HG03432 (cell line): ENCODE results near the gene ARL2BP.
"Not testable (repeated sequence)": the region's sequence is repeated elsewhere in the genome, so short reads cannot be mapped to it uniquely, and the experiment has no call there.

Experiments
- ATAC-seq: cut with Tn5 transposase; IDR thresholded peaks from one replicate; pipeline ENCODE4 v1.9.1; 2021; ENCODE audit warnings: mild to moderate bottlenecking, moderate library complexity; ENCODE audit not compliant: unreplicated experiment

Gene ARL2BP

DNA sequence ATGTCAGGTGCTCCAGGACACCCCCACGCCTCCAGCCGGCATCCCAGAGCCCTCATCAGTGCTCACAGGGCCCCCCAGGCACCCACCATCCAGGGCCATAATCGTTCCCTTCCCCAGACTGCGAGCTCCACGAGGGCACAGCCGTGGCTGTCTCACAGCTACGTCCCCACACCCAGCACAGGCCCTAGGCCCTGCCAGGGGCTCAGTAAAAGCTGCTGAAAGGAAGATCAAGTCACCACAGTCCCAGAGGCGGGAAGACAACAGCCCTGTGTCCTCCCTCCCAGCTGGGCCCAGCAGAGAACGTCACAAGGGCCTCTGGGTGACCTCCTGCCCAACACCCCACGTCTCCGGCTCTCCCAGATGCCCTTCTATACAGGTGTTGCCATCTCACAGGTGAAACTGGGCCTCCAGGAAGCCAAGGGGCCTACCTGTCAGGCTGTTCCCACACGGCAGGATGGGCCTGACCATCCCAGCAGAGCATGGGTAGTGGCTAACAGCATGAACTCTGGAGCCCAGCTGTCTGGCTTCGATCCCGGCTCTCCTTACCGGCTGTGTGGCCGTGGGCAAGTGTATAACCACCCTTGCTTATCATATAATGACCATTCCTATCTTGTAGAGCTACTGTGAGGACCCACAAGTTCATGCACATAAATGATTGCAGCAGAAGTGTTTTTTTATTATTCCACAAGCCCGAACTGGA is 17.9 kb downstream of the ARL2BP start:
- ATAC-seq, result no peak

DNA sequence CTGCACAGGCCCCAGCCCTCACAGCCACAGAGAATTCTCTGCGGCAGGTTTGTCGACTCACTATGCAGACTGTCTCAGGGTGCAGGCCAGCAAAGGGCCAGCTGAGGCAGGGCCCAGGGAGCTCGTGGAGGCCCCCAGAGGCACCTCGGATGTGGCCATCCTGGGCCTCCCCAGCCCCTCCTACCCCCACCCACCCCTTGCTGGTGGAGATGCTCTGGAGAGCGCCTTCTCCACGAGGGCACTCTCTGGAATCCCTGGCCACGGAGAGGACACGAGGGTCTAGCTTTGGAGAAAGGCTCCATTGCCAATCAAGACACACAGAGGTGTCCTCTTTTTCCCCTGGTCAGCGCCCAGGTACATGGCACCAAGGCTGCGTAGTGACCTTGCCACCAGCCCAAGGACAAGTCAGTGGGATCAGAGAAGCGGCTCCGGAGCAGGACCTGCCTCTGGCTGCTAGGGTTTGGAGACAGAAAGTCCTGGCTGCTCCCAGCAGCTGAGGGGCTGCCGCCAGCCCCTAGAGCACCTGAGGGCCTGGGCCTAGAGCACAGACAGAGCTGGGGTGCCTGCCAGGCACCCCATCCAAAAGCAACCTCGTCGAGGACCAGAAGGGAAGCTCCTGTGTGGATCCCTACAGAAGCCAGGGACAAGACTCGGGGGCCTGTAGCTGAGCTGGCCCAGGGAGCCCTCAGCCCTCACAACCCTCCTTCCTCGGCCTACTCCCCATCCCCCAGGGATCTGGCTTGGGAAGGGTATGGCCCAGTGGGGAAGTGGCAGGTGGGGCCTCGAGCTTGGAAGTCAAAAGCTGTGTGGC is 18.7 kb downstream of the ARL2BP start:
- ATAC-seq, result no peak

DNA sequence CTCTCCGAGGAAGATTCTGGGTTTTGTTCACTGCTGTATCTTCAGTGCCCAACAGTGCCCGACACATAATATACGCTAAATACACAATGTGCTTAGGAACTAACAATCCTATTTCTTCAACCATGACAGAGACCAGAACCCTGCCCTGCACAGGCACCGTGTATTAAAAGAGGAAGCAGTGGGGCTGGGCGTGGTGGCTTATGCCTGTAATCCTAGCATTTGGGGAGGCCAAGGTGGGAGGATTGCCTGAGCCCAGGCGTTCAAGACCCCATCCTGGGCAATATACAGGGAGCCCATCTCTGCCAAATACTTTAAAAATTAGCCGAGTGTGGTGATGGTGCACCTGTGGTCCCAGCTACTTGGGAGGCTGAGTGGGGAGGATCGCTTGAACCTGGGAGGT is 19.3 kb downstream of the ARL2BP start:
- ATAC-seq, result no peak

DNA sequence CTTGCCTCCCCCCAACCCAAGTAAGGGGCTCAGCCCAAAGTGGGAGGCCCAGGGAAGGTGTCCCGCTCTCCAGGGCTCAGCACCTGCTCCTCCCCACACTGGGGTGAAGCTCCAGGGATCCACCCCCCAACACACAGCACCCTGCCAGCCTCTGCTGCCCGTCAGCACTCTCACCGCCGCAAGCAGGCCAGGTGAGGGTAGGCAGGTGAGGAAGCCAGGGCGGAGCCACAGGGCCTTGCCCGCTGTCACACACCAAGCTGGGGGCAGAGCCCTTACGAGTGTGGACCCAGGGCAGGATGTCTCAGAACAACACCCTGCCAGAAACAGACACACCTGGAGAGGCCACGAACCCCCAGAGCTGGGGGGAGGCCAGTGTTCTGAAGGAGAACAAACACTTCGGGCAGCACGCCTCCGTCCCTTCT is 19.9 kb downstream of the ARL2BP start:
- no peak for ATAC-seq

DNA sequence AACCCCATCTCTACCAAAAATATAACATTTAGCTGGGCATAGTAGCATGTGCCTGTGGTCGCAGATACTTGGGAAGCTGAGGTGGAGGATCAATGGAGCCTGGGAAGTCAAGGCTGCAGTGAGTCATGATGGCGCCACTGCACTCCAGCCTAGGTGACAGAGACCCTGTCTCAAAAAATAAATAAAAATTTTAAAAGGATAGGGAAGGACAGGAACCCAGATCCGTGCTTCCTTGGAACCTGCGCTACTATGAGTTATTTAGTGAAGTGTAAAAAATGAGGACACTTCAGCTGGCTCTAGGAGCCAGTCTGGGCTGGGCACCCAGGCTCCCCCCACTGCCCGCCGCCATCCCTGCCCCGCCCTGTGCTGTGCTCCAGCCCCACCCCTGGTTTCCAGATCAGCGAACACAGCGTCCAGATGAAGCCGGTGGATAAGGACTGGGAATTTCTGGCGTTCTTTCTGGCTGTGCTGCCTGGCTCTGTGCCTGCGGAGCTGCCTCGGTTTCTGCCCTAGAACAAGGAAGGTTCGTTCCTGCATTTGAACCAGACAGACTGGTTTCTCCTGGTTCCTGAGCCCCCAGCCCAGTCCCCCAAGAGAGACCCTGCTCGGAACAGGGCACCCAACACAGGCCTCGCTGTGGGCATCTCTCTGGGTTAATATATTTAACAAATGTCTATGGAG is 20.9 kb downstream of the ARL2BP start:
- ATAC-seq, result no peak

DNA sequence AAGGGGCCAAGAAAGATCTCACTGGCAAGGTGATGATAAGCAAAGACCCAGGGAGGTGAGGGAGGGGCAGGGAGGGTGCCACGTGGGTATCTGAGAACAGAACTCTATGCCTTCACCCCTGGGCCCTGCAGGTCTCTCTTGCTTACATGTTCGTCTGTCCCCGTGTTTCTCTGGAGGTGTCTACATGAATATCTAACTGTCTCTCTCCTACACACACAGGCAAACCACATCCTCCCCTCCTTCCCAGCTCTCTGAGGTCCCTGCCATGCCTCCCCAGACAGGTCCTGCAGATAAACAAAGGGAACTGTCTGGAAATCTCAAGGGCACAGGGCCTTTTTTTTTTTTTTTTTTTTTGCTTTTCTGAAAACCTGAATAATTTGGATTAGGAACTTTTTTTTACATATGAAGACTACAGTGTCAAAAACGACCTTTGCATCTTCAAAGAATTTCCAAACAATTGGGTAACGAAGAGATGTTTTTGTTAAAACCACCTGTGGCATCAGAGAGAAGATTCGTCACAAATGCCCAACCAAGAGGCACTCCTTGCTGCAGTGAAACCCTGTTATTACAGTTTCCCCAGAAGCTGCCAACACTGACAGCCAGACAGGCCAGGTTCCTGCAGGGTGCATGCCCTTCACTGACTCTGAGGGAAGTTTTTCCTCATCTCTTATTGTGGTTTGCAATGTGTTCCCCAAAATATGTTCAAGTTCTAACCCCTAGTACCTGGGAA is 21.6 kb downstream of the ARL2BP start:
- no peak for ATAC-seq

DNA sequence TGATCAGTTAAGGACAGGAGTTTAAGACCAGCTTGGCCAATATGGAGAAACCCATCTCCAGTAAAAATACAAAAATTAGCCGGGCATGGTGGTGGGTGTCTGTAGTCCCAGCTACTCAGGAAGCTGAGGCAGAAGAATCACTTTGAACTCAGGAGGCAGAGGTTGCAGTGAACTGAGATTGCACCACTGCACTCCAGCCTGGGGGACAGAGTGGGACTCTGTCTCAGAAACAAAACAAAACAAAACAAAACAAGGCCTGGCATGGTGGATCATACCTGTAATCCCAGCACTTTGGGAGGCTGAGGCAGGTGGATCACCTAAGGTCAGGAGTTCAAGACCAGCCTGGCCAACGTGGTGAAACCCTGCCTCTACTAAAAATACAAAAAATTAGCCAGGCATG is 22.3 kb downstream of the ARL2BP start:
- ATAC-seq, result not testable (repeated sequence)

DNA sequence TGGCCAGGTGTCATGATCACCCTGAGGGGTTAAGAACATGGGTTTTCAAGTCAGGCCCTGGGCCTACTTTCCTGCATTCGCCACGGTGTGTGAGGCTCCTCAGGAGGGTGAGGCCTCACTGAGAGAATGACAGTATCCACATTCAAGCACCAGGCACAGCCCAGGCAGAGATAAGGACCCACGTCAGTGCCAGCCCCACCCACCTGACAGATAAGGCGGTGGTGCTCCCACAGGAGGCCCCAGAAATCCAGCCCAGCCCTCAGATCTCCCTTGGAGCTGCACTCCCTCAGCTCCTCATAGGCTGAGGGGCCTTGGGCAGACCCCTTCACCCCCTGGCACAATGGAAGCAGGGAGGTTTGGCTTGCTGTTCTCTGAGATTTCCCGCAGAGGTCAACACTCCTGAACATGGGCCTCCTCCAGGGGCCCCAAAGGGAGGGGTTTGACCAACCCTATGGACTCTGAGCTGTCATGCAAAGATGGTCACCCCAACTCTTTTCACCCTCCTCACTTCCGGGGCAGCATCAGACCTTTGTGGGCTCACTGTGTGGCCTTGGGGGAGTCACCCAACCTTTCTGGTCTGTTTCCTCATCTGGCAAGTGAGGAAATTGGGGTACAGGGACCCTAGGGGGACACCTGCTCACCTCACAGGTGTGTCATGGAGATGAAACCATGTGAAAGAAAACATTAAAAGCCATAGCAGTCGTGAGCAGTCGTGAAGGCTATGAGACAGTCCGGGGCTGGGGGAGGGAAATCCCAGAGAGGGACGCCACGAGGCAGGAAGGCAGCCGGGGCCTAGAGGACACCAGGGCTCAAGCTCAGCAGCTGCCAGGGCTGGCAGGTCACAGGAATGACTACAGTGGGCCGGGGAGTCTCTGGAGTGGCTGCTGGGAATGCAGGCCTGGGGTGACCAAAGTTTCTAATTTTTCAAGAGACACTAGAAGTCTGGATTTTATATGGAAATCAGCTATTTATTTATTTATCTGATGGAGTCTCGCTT is 24.0 kb downstream of the ARL2BP start:
- ATAC-seq, result no peak

DNA sequence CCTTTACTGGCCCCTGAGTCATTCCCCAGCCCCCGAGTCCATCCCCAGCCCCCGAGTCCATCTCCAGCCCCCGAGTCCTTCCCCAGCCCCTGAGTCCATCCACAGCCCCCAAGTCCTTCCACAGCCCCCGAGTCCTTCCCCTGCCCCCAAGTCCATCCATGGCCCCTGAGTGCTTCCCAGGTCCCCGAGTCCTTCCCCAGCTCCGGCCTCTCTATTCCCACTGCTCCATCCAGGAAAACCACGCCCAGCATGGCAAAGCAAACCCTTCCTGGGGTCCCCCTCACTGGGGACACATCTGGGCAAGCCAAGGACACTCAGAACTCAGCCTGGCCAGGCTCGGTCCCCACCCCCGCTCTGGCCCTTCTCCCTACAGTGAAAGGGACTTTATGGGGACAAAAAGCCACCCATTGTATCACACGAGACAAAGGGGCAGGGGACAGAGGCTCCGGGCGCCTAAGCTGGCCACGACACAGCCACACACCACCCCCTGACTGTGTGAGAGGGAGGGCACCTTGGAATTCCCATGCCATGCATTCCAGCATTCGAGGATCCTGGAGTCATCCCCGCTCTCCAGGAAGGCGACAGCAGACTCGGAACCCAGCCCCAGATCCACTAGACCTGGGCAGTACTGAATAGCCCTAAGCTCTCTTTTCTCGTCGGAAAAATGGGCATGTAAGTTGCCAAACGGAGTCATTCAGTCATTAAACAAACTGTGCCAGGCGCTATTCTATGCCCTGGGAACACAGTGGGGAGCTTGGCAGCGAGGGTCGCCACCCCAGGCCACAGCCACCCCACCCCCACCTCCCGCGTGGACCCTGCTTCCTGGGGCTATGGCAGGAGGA is 25.4 kb downstream of the ARL2BP start:
- no peak for ATAC-seq

DNA sequence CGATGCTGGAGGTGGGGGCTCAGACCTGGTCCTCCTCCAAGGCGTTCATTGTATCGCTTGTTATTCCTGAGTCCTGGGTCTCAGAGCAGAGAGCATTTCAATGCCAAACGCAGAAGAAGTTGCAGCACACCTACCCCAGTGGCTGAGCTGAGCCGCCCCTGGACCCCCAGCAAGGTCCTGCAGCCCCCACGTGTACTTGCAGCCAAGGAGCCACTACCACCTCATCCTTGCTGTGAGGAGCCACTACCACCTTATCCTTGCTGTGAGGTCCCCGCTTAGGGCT is 25.9 kb downstream of the ARL2BP start:
- ATAC-seq, result no peak

DNA sequence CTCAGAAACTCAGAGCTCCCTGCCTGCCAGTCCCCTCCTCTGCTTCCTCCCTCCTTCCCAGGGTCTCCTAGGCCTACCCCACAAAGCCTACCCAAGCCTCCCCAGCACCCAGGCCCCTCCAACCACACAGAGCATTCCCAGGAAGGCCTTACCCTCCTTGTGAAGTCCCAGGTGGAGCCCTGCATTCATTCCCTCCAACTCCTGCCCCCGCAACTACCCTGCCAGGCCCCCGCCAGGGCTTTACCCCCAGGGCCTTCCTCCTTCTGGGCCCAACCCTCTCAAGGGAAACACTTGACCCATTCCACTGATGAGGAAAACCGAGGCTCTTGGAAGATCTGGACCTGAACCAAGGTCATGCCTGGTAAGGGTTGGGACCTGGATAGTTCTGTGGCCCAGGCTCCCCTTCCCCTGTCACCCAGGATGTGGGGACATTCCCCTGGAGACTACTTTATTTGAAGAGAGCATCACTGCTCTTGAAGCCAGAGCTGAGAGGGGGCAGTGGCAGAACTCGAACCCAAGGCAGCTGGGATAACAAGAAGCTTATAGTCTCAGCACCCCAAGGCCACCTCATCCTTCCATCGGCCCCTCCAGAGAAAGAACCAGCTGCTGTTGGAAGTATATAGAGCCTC is 26.9 kb downstream of the ARL2BP start:
- no peak for ATAC-seq

DNA sequence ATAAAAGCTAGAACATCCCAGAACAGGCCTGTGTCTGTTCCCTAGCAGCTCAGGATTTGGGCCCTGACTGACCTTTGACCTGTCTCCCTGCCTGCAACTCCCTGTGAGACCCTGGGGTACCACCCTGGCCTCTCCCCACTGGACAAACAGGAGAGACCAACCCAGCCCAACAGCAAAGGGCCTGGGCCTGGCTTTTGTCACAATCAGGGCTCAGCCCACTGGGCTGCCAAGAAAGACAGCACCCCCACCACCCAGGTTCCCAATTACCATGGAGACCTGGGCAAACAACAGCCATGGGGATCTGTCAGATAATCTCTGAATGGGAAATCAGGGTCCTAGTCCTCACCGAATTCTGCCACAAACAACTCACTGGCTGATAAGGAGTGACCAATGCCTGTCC is 28.3 kb downstream of the ARL2BP start:
- no peak for ATAC-seq

DNA sequence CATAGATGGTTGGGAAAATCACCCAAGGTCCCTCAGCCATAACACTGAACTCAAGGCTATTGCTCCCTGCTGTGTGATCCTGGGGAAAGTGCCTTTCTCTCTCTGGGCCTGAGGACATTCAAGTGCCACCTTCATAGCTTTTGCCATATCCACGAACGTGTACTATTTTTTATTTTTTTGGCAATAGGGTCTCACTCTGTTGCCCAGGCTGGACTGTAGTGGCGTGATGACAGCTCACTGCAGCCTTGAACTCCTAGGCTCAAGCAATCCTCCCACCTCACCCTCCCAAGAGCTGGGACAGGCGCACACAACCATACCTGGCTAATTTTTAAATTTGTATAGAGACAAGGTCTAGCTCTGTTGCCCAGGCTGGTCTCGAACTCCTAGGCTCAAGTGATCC is 28.8 kb downstream of the ARL2BP start:
- no peak for ATAC-seq

DNA sequence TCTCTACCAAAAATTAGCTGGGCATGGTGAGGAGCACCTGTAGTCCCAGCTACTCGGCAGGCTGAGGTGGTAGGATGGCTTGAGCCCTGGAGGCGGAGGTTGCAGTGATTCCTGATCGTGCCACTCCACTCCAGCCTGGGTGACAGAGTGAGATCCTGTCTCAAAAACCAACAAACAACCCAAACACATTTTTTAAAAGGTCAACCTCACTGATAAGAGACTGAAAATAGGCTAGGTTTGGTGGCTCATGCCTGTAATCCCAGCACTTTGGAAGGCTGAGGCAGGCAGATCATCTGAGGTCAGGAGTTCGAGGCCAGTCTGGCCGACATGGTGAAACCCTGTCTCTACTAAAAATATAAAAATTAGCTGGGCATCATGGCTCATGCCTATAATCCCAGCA is 30.9 kb downstream of the ARL2BP start:
- not testable (repeated sequence) for ATAC-seq

DNA sequence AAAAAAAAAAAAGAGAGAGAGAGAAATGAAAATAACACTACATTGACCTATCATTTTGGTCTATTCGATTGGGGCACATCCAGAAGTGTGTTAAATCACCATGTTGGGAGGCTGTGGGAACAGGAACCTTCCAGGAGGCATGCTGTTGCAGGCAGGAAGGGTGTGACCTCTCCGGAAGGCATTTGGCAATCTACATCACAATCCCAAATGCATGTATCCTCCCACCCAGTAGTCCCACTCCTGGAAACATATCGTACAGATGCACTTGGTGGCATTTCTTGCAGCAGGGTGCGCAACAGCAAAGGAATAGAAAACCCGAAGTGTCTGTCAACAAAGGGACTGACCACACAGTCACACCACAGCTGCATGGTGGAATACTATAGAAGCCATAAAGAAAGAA is 31.5 kb downstream of the ARL2BP start:
- ATAC-seq, result no peak

DNA sequence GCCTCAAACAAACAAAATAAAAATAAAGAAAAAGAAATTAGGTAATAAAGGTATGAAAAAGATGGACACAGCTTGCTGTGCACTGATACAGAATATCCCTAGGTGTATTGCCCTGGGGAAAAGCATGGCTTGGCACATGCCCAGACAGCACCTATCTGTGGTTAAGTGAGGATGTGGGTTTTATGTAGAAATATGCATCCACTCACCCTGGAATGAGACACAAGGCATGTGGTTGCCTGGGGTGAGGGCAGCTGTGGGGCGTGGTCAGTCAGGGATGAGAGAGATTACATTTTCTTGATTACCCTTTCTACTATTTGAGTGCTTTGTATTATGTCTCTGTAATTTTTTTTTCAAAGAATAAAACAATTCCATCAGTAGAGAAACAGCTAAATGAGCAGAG is 32.5 kb downstream of the ARL2BP start:
- no peak for ATAC-seq

DNA sequence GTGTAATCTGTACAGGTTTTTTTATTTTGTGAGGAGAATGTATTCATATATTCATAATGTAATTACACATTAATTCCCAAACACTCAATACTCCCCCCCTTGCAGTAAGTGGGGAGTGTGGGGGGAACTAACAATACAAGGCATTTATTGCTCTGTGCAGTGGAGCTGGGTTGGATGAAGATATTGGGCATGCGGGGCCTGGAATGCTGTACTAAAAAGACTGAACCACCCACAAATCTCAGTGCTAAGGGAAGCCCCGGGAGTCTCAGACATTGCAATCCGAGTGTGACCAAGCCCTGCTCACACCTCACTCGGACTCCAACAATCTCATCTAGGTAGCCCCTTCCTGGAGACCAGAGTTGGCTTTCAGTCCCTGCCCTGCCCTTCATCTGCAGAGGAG is 33.4 kb downstream of the ARL2BP start:
- ATAC-seq, result no peak

DNA sequence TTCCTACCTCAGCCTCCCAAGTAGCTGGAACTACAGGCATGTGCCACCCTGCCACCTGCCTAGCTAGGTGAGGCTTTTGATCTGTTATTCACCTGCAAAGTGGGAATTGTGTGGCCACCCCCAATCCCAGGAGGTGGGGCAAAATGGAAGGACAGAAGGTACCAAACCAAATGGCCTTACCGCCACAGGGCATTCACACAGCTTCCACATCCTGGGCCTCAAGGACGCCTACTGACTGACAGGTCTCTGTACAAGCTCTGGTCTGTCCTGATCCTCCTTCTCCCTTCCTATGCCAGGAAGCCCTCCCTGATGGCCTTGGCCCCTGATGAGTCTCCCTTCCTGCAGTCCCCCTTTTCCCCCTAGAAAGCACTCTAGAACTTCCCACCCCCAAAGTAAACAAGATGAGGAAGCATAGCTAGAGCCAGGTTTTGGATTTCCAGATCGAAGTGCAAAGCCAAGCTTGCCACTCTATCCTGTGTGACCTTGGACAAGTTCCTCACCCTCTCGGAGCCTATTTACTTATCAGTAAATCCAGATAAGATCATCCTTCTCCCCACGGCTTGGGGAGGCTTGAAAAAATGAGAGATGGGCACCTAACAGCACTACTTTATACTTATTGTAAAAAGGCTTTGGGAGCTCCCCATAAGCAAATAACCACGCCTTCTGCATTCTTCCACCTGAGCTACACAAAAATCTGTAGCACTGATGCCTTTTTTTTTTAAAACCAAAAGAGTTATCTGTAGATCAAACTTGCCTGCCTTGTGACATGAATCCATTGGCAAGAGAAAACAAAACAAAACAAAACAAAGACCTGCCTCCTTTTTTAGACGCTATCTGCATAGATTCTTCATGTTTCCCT is 35.0 kb downstream of the ARL2BP start:
- no peak for ATAC-seq
